ENCODE measurements around the gene SH3BP2. TPM values are rescaled to one million over a fixed set of nuclear protein-coding genes. Genes with fewer than 3 reads are reported as not detected.

Gene SH3BP2
- total and polyA plus RNA-seq, 7 donors, result 18.4 to 82.4 (median 29.9) TPM

- intact Hi-C loops (cut with DNase I), result no loop called here
- no peak overlapping the region for H3K27ac ChIP-seq
These were observed 82.0 kb downstream of the SH3BP2 start for GRCh38 chr4:2874861-2875260.

DNA sequence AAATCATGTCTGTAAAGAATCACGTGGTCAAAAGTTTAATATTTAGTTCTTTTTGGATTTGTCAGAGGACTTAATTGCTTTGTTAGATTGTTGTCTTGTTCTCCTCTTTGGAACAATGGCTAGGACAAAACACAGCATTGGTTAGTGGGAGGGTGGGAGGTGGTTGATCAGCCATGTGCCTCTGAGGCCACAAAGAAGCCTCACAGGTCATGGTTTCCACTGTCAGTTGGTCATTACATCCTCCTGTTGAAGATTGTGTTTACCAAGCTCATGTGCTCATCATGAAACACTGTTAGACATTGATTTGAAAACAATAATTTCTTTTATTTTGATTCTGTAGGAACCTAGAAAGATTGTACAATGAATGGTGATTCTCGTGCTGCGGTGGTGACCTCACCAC, 82.7 kb downstream of the SH3BP2 start:
- H3K4me1 ChIP-seq, result peaks cover 0 to 42% (median 25%) of the 10 kb centered on the region in 4 donors
- no peak for DNase-seq
- no peak overlapping the region for H3K27ac ChIP-seq
- no peak overlapping the region for H3K4me3 ChIP-seq
- H3K9me3 ChIP-seq, result no peaks in the 10 kb centered on the region
- H3K36me3 ChIP-seq, result peaks cover 0 to 31% (median 7%) of the 10 kb centered on the region in 4 donors
- 86 to 91% methylated on average over 3 of the region's 3 CpGs for WGBS, 2 donors
- intact Hi-C loops (cut with DNase I), result no loop called here
- no peaks in the 10 kb centered on the region for H3K27me3 ChIP-seq
- TF ChIP-seq EP300 (IDR thresholded peaks at IDR 0.05), result no peak
- TF ChIP-seq, protein P1, sequence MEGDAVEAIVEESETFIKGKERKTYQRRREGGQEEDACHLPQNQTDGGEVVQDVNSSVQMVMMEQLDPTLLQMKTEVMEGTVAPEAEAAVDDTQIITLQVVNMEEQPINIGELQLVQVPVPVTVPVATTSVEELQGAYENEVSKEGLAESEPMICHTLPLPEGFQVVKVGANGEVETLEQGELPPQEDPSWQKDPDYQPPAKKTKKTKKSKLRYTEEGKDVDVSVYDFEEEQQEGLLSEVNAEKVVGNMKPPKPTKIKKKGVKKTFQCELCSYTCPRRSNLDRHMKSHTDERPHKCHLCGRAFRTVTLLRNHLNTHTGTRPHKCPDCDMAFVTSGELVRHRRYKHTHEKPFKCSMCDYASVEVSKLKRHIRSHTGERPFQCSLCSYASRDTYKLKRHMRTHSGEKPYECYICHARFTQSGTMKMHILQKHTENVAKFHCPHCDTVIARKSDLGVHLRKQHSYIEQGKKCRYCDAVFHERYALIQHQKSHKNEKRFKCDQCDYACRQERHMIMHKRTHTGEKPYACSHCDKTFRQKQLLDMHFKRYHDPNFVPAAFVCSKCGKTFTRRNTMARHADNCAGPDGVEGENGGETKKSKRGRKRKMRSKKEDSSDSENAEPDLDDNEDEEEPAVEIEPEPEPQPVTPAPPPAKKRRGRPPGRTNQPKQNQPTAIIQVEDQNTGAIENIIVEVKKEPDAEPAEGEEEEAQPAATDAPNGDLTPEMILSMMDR (IDR thresholded peaks at IDR 0.05), result no peak
- no peak for TF ChIP-seq POLR2A (IDR thresholded peaks at IDR 0.05)
- TF ChIP-seq POLR2AphosphoS5 (IDR thresholded peaks at IDR 0.05), result no peak

More at GRCh38 chr4:2874861-2875260, 82.0 kb downstream of the SH3BP2 start:
- peaks cover 0 to 28% (median 6%) of the 10 kb centered on the region in 4 donors for H3K36me3 ChIP-seq
- 96% methylated on average over 7 of the region's 7 CpGs for WGBS, 2 donors
- H3K4me1 ChIP-seq, result peaks cover 0 to 49% (median 30%) of the 10 kb centered on the region in 4 donors
- H3K9me3 ChIP-seq, result no peaks in the 10 kb centered on the region
- DNase-seq, result no peak
- no peak overlapping the region for H3K4me3 ChIP-seq
- no peaks in the 10 kb centered on the region for H3K27me3 ChIP-seq
- TF ChIP-seq, protein P1 (IDR thresholded peaks at IDR 0.05), result no peak
- no peak for TF ChIP-seq POLR2AphosphoS5 (IDR thresholded peaks at IDR 0.05)
- TF ChIP-seq POLR2A (IDR thresholded peaks at IDR 0.05), result no peak
- no peak for TF ChIP-seq EP300 (IDR thresholded peaks at IDR 0.05)

GRCh38 chr4:2878346-2878745, 85.5 kb downstream of the SH3BP2 start:
- Histone ChIP-seq H3K27ac (no peak overlapping the region), H3K4me1 (peaks cover 0 to 26% (median 15%) of the 10 kb centered on the region in 4 donors), H3K4me3 (no peak overlapping the region), H3K27me3 (no peaks in the 10 kb centered on the region), H3K9me3 (no peaks in the 10 kb centered on the region), H3K36me3 (peaks cover 0 to 50% (median 11%) of the 10 kb centered on the region in 4 donors)
- intact Hi-C loops (cut with DNase I), result no loop called here
- TF ChIP-seq POLR2A (IDR thresholded peaks at IDR 0.05) (no peak), POLR2AphosphoS5 (IDR thresholded peaks at IDR 0.05) (no peak), EP300 (IDR thresholded peaks at IDR 0.05) (no peak)
- TF ChIP-seq, protein P1 (IDR thresholded peaks at IDR 0.05), result no peak
- DNase-seq, result no peak
- WGBS, 2 donors, result 91 to 93% methylated on average over 5 of the region's 5 CpGs

DNA sequence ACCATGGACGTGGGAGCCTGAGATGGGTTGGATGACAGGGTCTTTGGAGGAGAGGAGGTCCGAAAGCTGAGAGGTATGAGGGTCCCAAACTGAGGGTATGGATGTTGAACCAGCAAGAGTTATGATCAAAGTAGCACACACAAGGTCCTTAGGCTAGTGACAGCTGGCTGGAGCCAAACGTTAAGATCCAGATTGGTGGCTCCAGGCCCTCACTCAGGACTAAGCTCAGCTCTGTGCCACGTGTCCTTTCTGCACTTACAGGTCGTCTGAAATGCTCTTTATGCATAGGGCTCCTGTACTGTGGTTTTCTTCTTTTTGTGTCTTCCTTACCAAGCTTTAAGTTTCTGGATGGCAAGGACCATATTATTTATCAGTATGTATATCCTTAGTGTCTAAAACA, 86.1 kb downstream of the SH3BP2 start:
- no peaks in the 10 kb centered on the region for H3K27me3 ChIP-seq
- intact Hi-C loops (cut with DNase I), result no loop called here
- peaks cover 0 to 19% (median 9%) of the 10 kb centered on the region in 4 donors for H3K4me1 ChIP-seq
- H3K36me3 ChIP-seq, result peaks cover 0 to 57% (median 11%) of the 10 kb centered on the region in 4 donors
- DNase-seq, result no peak
- no peak overlapping the region for H3K4me3 ChIP-seq
- 83 to 89% methylated on average over 5 of the region's 5 CpGs for WGBS, 2 donors
- H3K27ac ChIP-seq, result no peak overlapping the region
- no peaks in the 10 kb centered on the region for H3K9me3 ChIP-seq
- TF ChIP-seq EP300 (IDR thresholded peaks at IDR 0.05), result no peak
- no peak for TF ChIP-seq POLR2A (IDR thresholded peaks at IDR 0.05)
- TF ChIP-seq, protein P1 (IDR thresholded peaks at IDR 0.05), result no peak
- TF ChIP-seq POLR2AphosphoS5 (IDR thresholded peaks at IDR 0.05), result no peak

- Histone ChIP-seq H3K27ac (no peak overlapping the region), H3K4me3 (no peak overlapping the region), H3K36me3 (peaks cover 3 to 72% (median 26%) of the 10 kb centered on the region in 4 donors), H3K9me3 (no peaks in the 10 kb centered on the region), H3K4me1 (no peaks in the 10 kb centered on the region), H3K27me3 (no peaks in the 10 kb centered on the region)
- WGBS, 2 donors, result 87 to 91% methylated on average over 3 of the region's 3 CpGs
- intact Hi-C loops (cut with DNase I), result no loop called here
- no peak for TF ChIP-seq POLR2AphosphoS5 (IDR thresholded peaks at IDR 0.05)
- no peak for TF ChIP-seq EP300 (IDR thresholded peaks at IDR 0.05)
- TF ChIP-seq, protein P1 (IDR thresholded peaks at IDR 0.05), result no peak
- TF ChIP-seq POLR2A (IDR thresholded peaks at IDR 0.05), result no peak
- DNase-seq, result no peak
These were observed 88.5 kb downstream of the SH3BP2 start for GRCh38 chr4:2881431-2881830.

All from sigmoid colon (tissue), 7 donors.